Prostate gland (tissue), 2 donors: ENCODE data around the gene PRDM1.

ENCODE experiments used
- POLR2A ChIP-seq: fragments of 450-650 bp; IDR thresholded peaks from one replicate; pipeline ENCODE4 v1.6.1; 2016; ENCODE audit warnings: antibody characterized with exemption, mild to moderate bottlenecking
- POLR2AphosphoS5 ChIP-seq: sonication (generic); formaldehyde crosslinking; IDR thresholded peaks from one replicate; pipeline ENCODE4 v1.6.1; 2017; ENCODE audit warnings: antibody characterized with exemption
- TF ChIP-seq, protein P1 (sequence below), 4 experiments: fragments of 200-600 bp in 2 of 4; fragments of 450-650 bp in 2 of 4; sonication (generic) in 2 of 4; IDR thresholded peaks; 1 replicate in 3 of 4; 2 replicates in 1 of 4; pipeline ENCODE4 v1.5.1; 2016 to 2019; ENCODE audit warnings: antibody characterized with exemption in 4 of 4, mild to moderate bottlenecking in 2 of 4, moderate library complexity in 2 of 4

DNA sequence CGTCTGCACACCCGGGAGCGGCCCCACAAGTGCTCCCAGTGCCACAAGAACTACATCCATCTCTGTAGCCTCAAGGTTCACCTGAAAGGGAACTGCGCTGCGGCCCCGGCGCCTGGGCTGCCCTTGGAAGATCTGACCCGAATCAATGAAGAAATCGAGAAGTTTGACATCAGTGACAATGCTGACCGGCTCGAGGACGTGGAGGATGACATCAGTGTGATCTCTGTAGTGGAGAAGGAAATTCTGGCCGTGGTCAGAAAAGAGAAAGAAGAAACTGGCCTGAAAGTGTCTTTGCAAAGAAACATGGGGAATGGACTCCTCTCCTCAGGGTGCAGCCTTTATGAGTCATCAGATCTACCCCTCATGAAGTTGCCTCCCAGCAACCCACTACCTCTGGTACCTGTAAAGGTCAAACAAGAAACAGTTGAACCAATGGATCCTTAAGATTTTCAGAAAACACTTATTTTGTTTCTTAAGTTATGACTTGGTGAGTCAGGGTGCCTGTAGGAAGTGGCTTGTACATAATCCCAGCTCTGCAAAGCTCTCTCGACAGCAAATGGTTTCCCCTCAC lies 21.0 kb downstream of the PRDM1 start:
- TF ChIP-seq, protein P1, sequence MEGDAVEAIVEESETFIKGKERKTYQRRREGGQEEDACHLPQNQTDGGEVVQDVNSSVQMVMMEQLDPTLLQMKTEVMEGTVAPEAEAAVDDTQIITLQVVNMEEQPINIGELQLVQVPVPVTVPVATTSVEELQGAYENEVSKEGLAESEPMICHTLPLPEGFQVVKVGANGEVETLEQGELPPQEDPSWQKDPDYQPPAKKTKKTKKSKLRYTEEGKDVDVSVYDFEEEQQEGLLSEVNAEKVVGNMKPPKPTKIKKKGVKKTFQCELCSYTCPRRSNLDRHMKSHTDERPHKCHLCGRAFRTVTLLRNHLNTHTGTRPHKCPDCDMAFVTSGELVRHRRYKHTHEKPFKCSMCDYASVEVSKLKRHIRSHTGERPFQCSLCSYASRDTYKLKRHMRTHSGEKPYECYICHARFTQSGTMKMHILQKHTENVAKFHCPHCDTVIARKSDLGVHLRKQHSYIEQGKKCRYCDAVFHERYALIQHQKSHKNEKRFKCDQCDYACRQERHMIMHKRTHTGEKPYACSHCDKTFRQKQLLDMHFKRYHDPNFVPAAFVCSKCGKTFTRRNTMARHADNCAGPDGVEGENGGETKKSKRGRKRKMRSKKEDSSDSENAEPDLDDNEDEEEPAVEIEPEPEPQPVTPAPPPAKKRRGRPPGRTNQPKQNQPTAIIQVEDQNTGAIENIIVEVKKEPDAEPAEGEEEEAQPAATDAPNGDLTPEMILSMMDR (IDR thresholded peaks at IDR 0.05), result no peak
- no peak for TF ChIP-seq POLR2A
- TF ChIP-seq POLR2AphosphoS5, result no peak
